Activated naive CD4-positive, alpha-beta T cell treated with anti-CD3 and anti-CD28 coated beads, Interleukin-2, amount 50 U/mL, for 24 hours (primary cell): Measurements from ENCODE around the gene ATG4A.

Experiments
- H3K27ac Mint-ChIP-seq: one replicate; pipeline ENCODE4 v1.8.0; 2021; ENCODE audit warnings: mild to moderate bottlenecking, mixed read lengths
- H3K27me3 Mint-ChIP-seq: one replicate; pipeline ENCODE4 v1.8.0; 2021; ENCODE audit warnings: mixed read lengths
- H3K36me3 Mint-ChIP-seq: one replicate; pipeline ENCODE4 v1.8.0; 2021; ENCODE audit warnings: mixed read lengths
- H3K4me1 Mint-ChIP-seq: one replicate; pipeline ENCODE4 v1.8.0; 2021; ENCODE audit warnings: mixed read lengths
- H3K4me3 Mint-ChIP-seq: one replicate; pipeline ENCODE4 v1.8.0; 2021; ENCODE audit warnings: mild to moderate bottlenecking, mixed read lengths
- H3K9me3 Mint-ChIP-seq: one replicate; pipeline ENCODE4 v1.8.0; 2021; ENCODE audit warnings: mixed read lengths

The ATG4A gene

DNA sequence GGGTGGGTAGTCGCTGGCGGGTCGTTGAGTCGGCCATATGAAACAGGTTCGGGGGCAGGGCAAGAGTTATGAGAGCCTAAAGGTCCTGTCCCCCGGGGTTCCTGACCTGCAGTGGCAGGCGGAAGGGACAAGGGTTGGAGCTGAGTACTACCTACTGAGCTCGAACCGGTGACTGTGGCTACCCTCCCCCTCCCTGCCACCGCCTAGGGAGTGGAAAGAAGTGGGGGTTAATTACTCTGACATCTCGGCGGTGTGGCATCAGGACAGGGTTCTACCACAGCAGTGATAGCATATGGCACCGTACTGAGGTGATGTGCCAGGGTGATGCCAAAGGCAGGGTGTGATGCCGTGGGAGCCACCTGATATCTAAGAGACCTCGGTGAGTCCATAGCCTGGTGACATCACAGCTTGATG lies 307 bp downstream of the ATG4A start:
- Mint-ChIP-seq H3K27ac (no peak overlapping the region), H3K36me3 (no peaks in the 10 kb centered on the region), H3K4me1 (peaks cover 21% of the 10 kb centered on the region), H3K27me3 (no peaks in the 10 kb centered on the region), H3K9me3 (no peaks in the 10 kb centered on the region), H3K4me3 (no peak overlapping the region)

DNA sequence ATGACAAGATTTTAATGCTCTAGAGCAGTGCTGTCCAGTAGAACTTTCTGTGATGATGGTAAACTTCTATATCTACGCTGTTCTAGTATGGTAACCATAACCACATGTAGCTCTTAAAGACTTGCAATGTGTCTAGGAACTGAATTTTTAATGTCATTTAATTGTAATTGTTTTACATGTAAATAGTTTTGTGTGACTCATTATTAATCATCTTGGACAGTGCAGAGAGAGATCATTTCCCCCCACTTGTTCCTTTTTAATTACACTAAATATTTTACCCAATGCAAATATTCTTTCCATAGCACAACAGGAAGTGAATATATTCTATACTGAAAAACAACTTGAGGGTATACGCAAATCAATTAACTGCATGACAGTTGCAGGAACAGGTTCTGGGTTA lies 5.8 kb downstream of the ATG4A start:
- no peaks in the 10 kb centered on the region for H3K36me3 Mint-ChIP-seq
- H3K4me3 Mint-ChIP-seq: no peak overlapping the region
- H3K27me3 Mint-ChIP-seq: no peaks in the 10 kb centered on the region
- no peak overlapping the region for H3K27ac Mint-ChIP-seq
- H3K4me1 Mint-ChIP-seq: peaks cover 13% of the 10 kb centered on the region
- no peaks in the 10 kb centered on the region for H3K9me3 Mint-ChIP-seq

DNA sequence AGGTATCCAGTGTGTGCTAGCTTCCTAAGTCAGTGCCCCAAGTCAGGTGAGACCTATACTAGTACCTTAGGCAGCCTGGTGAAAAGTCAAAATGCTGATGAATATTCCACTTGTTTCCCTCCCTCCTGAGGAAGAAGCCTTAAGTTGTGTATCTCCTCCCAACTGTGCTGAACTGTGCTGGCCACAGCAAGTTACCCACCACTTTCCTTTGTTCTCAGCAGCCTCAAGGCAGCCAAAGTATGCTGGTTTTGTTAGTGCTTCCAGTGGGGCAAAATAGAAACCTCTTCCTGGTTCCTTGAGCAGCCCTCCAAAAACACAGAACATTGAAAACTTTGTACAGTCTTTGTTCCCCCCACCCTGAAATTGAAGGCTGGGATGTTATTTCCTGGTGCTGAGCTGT lies 13.9 kb downstream of the ATG4A start:
- Mint-ChIP-seq H3K27ac (no peak overlapping the region), H3K4me3 (no peak overlapping the region), H3K9me3 (no peaks in the 10 kb centered on the region), H3K4me1 (peaks cover 16% of the 10 kb centered on the region), H3K27me3 (no peaks in the 10 kb centered on the region), H3K36me3 (peaks cover 8% of the 10 kb centered on the region)

DNA sequence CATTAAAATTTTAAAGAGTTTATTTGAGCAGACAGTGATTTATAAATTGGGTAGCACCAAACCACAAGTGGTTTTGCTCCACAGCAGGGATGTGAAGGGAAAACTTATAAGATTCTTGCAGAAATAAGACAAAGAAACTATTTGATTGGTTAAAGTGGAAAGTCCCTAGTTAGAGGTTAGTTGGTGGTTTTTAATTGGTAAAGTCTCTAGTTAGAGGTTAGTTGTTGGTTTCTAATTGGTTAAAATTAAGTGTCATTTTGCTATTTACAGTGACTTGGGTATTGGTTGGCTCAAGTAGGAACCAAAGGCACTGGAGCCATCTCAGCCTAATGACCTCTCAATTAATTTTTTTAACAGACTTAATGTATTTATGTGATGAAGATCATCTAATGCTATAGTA lies 23.0 kb downstream of the ATG4A start:
- H3K4me1 Mint-ChIP-seq: no peaks in the 10 kb centered on the region
- no peaks in the 10 kb centered on the region for H3K27me3 Mint-ChIP-seq
- no peak overlapping the region for H3K27ac Mint-ChIP-seq
- H3K9me3 Mint-ChIP-seq: no peaks in the 10 kb centered on the region
- H3K4me3 Mint-ChIP-seq: no peak overlapping the region
- H3K36me3 Mint-ChIP-seq: peaks cover 8% of the 10 kb centered on the region

DNA sequence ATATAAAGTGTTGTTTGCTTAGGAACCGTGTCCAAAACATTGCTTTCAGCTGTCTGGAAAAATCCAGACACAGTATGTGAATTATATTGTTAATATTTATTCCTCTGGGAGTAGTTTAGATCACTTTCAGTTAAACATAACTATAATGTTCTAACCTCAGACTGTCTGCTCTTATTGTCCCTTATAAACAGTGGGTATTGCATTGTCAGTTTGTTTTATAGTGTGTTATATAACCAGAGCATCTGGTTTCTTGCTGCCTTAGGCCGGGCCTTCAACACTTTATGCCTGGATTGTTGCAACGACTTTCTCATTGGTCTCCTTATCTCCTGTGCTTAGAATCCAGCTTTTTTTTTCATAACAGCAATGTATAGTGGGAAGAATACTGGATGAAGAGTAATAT lies 26.4 kb downstream of the ATG4A start:
- Mint-ChIP-seq H3K36me3 (peaks cover 3% of the 10 kb centered on the region), H3K4me1 (no peaks in the 10 kb centered on the region), H3K27ac (no peak overlapping the region), H3K9me3 (no peaks in the 10 kb centered on the region), H3K27me3 (no peaks in the 10 kb centered on the region), H3K4me3 (no peak overlapping the region)

DNA sequence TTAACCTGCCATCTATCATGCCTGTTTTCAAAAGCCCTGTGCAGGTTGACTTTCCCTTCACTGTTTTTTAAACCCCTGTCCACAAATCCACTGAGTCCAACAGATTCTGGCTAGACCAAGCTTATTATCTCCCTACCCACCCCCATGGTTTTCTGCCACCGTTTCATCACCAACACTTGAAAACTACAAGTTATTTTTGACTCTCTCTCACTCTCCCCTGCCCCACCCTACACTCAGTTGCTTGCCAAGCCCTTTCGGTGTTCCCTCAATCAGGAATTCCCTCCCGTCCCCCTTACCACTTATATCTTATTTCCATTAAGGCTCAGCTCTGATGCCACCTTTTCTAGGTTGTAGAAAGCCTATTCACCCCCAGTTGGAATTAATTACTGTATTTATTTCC lies 29.7 kb downstream of the ATG4A start:
- no peaks in the 10 kb centered on the region for H3K9me3 Mint-ChIP-seq
- H3K27me3 Mint-ChIP-seq: no peaks in the 10 kb centered on the region
- no peak overlapping the region for H3K4me3 Mint-ChIP-seq
- H3K4me1 Mint-ChIP-seq: no peaks in the 10 kb centered on the region
- H3K27ac Mint-ChIP-seq: no peak overlapping the region
- H3K36me3 Mint-ChIP-seq: peaks cover 1% of the 10 kb centered on the region

DNA sequence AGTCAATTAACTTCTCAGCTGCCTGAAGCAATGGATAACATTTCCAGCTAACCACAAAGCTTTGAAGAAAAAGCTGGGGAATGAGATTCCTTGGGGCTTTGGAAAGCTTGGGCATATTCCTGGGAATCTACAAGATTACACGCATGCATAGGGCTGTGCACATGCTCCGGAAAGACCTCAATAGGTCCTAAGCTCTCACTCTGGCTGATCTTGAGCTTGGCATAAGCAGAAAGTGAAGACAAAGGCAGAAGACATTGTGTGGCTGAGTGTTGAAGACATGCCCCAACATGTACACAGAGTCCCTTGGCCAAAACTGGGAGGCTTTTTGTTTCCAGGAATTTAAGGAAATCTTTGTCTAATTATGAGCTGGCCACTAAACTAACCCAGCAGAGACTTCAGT lies 31.2 kb downstream of the ATG4A start:
- no peak overlapping the region for H3K4me3 Mint-ChIP-seq
- H3K27me3 Mint-ChIP-seq: no peaks in the 10 kb centered on the region
- H3K36me3 Mint-ChIP-seq: peaks cover 3% of the 10 kb centered on the region
- no peaks in the 10 kb centered on the region for H3K9me3 Mint-ChIP-seq
- no peaks in the 10 kb centered on the region for H3K4me1 Mint-ChIP-seq
- no peak overlapping the region for H3K27ac Mint-ChIP-seq

DNA sequence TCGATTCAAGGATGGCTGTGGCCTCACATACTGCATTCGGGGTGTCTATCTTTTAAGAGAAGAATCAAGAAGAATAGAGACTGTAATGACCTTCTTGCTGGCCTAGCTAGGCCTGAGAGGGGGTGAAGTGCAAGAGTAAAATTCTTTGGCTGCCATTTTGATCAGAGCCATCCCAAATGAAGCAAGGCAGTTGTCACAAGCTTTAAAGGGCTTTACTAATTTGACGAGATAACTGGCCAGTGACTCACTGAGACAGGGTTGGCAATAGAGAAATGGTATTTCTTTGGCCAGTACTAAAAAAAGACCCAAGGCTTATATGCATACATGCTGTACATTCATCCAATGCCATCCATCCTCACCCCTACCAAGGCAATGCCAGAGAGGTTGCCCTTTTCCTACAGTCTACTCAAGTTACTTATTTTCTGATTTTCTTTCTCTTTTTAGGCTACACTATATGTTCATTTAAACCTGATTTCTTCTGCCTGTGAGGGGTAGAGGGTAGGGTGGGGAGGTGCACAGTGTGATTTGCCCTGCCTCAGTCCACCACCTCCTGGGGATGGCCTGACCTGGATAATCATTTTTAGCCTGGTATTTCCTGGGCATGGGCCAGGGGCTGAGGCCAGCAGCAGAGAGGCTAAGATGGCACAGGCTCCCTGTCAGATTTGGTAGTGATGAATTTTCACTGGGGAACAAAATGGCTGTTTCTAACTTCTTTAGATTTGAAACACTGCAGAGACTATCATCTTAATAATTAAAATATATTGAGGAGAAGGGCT lies 32.2 kb downstream of the ATG4A start:
- H3K27me3 Mint-ChIP-seq: no peaks in the 10 kb centered on the region
- no peak overlapping the region for H3K4me3 Mint-ChIP-seq
- peaks cover 3% of the 10 kb centered on the region for H3K36me3 Mint-ChIP-seq
- no peaks in the 10 kb centered on the region for H3K4me1 Mint-ChIP-seq
- no peaks in the 10 kb centered on the region for H3K9me3 Mint-ChIP-seq
- H3K27ac Mint-ChIP-seq: no peak overlapping the region

DNA sequence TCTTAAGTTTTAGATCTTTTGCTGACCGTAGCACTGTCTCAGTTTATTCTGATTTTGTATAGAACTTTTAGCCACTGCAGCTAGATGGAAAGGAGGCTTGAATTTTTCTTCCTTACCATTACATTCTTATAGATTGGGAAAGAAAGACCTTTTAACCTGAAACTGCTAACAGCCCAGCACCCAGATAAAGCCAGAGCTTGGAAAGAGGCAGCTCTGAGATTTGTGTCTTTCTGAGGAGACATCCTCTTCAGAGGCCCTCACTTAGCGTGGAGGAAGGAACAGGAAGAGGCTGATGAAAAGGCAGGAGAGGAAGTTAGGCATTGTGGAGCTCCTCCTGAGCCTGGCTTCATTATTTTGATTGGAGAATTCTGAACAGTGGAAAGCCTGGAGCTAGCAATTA lies 35.1 kb downstream of the ATG4A start:
- no peak overlapping the region for H3K4me3 Mint-ChIP-seq
- no peak overlapping the region for H3K27ac Mint-ChIP-seq
- no peaks in the 10 kb centered on the region for H3K9me3 Mint-ChIP-seq
- H3K27me3 Mint-ChIP-seq: no peaks in the 10 kb centered on the region
- H3K36me3 Mint-ChIP-seq: peaks cover 10% of the 10 kb centered on the region
- H3K4me1 Mint-ChIP-seq: no peaks in the 10 kb centered on the region

DNA sequence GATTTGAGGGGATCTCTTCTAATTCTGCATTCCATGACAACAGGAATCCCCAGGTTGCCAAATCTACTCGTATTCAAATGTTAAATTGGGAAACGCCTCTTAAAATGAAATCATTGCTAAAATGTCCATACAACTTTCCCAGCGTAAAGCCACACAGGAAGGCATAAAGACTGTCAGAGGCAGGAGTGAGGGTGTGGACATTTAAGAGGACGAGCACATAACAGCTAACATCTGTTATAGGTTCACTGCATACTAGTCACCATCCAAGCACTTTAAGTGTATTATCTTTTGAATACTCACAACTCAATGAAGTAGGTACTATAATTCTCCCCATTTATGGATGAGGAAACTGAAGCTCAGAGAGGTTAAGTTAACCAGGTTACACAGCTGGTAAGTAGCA lies 35.6 kb downstream of the ATG4A start:
- Mint-ChIP-seq H3K4me3 (no peak overlapping the region), H3K27ac (no peak overlapping the region), H3K27me3 (no peaks in the 10 kb centered on the region), H3K4me1 (no peaks in the 10 kb centered on the region), H3K36me3 (peaks cover 12% of the 10 kb centered on the region), H3K9me3 (no peaks in the 10 kb centered on the region)

DNA sequence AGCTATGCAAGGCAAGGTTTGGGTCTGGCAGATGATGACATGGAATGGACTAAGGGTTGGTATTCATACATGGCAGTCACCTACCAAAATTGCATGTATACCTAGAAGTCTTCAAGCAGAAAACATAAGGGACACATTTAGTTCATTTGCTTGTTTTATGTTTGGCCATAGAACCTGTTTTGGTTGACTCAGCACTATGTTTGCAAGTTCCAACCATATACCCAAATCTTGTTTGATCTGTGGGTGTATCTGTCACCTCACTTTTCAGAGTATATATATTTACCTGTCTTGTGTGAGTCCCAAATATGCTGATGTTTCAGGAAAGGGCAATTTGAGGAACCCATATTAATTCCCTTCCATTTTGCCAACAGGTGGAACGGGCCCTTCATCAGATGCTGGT lies 39.3 kb downstream of the ATG4A start:
- H3K4me3 Mint-ChIP-seq: no peak overlapping the region
- no peaks in the 10 kb centered on the region for H3K4me1 Mint-ChIP-seq
- peaks cover 16% of the 10 kb centered on the region for H3K36me3 Mint-ChIP-seq
- H3K9me3 Mint-ChIP-seq: no peaks in the 10 kb centered on the region
- no peaks in the 10 kb centered on the region for H3K27me3 Mint-ChIP-seq
- no peak overlapping the region for H3K27ac Mint-ChIP-seq

DNA sequence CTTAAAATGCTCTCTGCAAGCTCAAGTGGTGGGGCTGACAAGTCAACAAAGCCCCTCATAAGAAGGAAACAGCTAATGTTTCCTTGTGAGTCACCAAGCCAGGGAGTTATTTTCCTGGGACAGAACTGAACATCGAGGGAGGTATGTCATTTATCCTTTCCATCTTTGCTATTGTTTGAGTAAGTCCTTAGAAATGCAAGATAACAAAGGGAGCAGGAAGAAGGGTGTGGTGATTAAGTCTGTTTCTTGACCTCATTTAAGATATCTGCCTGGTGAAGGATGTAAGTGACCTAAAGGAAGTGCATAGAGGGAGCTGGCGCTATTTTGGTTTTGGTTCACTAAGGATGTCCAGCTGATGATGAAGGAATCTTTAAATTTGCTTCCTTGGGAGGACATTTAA lies 39.9 kb downstream of the ATG4A start:
- Mint-ChIP-seq H3K27me3 (no peaks in the 10 kb centered on the region), H3K27ac (no peak overlapping the region), H3K36me3 (peaks cover 15% of the 10 kb centered on the region), H3K4me1 (no peaks in the 10 kb centered on the region), H3K4me3 (no peak overlapping the region), H3K9me3 (no peaks in the 10 kb centered on the region)

DNA sequence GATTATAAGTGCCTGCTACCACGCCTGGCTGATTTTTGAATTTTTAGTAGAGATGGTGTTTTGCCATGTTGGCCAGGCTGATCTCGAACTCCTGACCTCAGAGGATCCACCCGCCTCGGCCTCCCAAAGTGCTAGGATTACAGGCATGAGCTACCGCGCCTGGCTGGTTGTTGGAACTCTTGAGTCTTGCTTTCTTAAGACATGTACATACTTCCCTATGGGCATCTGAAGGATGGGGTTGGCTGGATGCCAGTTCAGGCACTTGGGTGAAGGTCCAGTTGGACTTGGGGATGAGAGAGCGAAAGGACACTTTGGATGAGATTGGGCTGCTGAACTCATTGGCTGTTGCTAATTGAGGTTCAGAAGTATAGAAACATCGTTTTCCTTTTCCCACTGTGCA lies 40.5 kb downstream of the ATG4A start:
- Mint-ChIP-seq H3K4me3 (no peak overlapping the region), H3K9me3 (no peaks in the 10 kb centered on the region), H3K27me3 (no peaks in the 10 kb centered on the region), H3K27ac (no peak overlapping the region), H3K36me3 (peaks cover 16% of the 10 kb centered on the region), H3K4me1 (no peaks in the 10 kb centered on the region)

DNA sequence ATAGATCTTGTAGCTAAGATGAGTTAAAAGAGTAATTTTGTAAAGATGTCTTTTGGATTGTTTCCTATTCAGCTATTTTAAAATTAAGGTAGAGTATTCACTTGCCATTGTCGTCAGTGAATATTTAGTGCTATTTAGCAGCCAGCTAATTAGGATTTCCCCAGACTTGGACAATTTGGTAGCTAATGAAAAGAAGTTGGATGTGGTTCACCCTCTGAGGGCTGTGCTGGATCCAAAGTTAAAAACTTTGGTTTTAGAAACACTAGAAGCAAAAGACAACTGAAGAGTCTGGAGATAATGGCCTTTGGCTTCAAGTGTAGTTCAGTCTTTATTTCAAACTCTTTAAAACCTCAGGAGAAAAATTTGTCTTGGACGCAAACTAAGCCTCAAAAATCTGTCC lies 41.3 kb downstream of the ATG4A start:
- Mint-ChIP-seq H3K27me3 (no peaks in the 10 kb centered on the region), H3K4me3 (no peak overlapping the region), H3K9me3 (no peaks in the 10 kb centered on the region), H3K27ac (no peak overlapping the region), H3K36me3 (peaks cover 21% of the 10 kb centered on the region), H3K4me1 (no peaks in the 10 kb centered on the region)

DNA sequence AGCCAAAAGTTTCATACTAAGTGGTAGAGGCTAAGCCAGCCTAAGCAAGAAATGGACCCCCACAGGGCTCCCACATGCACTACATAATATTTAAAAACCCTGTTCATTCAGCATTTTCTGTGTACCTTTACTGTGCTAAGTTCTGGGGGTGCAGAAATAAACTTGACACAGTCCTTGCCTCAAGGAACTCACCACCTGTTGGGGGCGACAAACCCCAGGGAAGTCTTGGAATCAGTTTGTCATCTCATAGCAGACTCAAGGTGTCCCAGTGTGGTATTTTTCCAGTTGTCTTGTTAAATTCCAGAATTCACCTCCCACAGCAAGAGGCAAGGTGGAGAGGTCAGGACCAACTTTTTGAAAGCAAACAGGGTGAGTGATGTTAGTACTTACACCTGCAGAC lies 43.1 kb downstream of the ATG4A start:
- no peaks in the 10 kb centered on the region for H3K4me1 Mint-ChIP-seq
- H3K27me3 Mint-ChIP-seq: no peaks in the 10 kb centered on the region
- H3K27ac Mint-ChIP-seq: no peak overlapping the region
- no peaks in the 10 kb centered on the region for H3K9me3 Mint-ChIP-seq
- H3K4me3 Mint-ChIP-seq: no peak overlapping the region
- peaks cover 27% of the 10 kb centered on the region for H3K36me3 Mint-ChIP-seq

DNA sequence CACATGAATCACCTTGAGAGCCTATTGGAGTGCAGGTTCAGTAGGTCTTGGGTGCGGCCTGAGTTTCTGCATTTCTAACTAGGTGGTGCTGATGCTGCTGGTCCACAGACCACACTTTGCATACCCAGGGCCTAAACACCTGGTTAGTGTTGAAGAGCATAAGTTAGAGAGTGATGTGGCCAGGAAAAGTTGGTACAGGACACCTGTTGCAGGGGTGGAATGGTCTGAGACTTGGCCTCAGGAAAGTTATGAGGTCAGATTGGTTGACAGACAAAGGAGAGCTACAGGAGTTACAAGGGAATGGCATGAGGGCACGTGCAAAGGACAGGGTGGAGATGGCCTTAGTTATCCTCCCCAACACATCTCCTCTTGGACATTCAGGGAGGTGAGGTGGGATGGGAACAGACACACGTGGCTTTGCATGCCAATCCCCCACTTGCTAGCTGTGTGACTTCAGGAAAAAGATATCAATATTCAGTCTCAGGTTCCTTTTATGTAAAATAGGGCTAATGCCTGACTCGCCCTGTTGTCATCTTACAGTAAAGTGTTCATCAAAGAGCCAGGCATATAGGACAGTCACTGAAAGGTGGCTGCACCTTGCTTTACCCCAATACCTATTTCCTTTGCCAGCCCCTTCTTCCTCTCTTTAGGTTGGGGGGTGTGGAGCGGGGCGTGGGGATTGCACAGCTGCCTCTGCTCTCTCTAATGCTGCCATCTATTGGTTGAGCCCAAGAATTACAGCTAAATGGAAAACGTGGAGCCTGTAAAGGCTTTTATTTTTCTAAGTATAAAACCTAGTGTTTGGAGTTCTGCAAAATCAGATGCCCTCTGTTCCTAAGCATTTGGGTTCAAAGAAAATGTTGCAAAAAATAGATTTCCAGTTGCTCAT lies 47.5 kb downstream of the ATG4A start:
- Mint-ChIP-seq H3K27ac (no peak overlapping the region), H3K27me3 (no peaks in the 10 kb centered on the region), H3K4me1 (no peaks in the 10 kb centered on the region), H3K4me3 (no peak overlapping the region), H3K9me3 (no peaks in the 10 kb centered on the region), H3K36me3 (peaks cover 20% of the 10 kb centered on the region)
